ENCODE data around the gene ANKRD26.

The ANKRD26 gene

DNA sequence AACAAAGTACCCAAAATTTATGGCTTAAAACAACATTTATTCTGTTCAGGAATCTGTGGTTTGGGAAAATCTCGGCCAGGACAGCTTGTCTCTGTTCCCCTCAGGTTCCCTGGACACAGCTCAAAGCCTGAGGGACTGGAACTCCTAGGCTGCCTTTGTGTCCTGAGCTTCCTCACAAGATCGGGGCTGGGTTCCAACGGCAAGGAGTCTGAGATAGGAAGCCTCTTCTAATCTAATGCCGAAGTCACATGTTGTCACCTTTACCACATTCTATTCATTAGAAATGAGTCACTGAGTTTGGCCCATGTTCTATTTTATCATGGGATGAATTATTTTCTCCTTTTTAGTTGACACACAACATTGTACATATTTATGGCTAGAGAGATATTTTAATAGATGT lies 80.5 kb downstream of the ANKRD26 start:
- DNase-seq = no peak

- DNase-seq = no peak
Measured at GRCh38 chr10:26997610-26998009, 102.7 kb downstream of the ANKRD26 start.

DNA sequence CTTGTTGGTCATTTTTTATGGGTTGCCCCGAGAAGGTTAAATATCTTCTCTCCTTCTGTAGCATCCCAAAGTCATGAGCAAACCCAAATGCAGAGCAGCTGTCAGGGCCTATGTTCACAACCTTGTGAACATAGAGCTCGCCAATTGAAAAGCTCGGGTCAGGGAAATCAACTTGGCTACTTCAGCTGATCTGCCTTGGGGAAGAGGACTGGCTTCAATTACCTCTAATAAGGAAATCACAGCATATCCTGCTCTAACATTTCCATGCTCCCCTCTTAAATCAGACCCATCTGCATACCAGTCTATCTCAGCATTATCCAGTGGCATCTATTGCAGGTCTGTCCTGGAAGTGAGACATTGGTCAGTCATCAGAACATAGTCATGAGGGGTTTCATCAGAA lies 105.6 kb downstream of the ANKRD26 start:
- DNase-seq = no peak

- DNase-seq = no peak
Measured at GRCh38 chr10:26987851-26988250, 112.4 kb downstream of the ANKRD26 start.

- DNase-seq = no peak
Measured at GRCh38 chr10:26983156-26983555, 117.1 kb downstream of the ANKRD26 start.

DNA sequence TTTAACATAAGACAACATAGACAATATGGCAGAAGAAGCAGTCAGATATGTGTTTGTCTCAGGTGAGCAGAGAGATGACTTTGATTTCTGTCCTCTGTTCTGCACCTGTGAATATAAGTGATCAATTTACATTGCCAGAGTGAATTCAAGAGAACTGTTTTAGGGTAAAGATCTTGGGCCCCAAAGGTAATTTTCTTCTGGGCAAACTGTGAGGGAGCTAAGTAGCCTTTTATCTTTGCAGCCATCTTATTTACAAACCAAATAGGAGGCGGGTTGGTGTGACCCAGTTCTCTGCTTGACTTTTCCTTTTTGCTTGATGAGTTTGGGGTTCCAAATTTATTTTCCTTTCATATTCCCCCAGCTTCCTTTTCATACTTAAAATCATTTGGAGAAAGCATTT lies 118.2 kb downstream of the ANKRD26 start:
- DNase-seq = no peak

DNA sequence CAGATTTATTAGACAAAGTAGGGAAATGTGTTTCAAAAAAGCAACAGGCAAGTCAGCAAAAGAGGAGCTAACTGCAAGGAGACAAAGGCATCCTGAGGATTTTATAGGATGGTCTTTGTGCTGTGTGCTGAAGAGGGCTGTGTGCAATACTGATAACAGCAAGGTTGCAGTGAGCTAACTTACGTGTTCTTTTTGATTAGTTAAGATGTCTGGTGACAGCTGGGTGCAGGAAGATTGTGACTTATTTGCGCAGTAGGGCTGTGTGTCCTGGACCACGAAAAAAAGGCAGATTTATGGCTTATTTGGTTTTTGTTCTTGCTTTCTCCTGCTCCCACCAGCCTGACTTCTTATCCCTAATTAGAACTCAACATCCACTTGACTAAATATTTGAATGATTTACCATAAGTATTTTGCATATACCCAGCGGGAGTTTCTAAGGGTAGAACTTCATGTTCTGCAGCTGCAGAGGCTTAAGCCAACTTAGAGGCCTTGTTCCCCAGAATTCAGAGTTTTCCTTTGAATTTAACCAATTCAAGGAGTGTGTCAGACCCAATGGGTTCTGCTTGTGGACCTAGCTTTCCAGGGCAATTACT lies 119.0 kb downstream of the ANKRD26 start:
- DNase-seq = no peak

DNA sequence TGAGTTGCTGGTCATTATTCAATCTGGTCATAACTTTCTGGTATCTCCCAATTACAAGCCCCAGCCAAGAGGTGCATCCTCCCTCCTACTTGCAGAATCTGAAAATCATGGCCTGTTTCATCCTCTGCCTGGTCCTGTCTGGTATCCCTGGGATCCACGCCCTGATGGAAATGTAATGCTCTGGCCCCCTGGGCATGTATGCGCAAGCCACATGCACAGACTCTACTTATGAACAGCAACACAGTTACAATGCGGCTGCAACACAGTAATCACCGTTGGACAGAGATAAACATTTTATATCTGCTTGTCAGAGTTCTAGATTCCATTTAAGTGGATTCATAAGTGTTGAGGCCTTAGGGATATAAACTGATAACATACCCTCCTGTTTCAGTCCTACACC lies 121.8 kb downstream of the ANKRD26 start:
- DNase-seq = no peak

DNA sequence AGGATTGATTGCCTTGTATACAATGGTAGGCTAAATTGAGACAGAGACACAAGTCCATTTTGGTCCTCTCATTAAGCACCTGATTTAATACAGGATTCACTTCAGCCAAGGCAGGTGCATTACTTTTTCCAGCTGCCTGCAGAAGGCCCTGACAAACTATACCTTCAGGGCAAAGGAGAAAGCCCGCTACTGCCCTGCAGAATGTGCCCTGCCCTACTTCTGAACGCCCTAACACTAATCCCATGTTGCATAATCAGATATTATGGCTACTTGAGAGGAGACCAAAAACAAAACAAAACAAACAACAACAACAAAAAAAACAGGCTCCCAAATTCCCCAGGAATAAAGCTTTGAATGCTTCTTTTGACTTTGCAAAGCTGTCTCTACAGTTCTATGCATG lies 122.7 kb downstream of the ANKRD26 start:
- no peak for DNase-seq

- no peak for DNase-seq
Measured at GRCh38 chr10:26970667-26971066, 129.6 kb downstream of the ANKRD26 start.

GRCh38 chr10:26969145-26969926 lies 131.0 kb downstream of the ANKRD26 start:
- no peak for DNase-seq

GRCh38 chr10:26962835-26963234 lies 137.5 kb downstream of the ANKRD26 start:
- no peak for DNase-seq

DNA sequence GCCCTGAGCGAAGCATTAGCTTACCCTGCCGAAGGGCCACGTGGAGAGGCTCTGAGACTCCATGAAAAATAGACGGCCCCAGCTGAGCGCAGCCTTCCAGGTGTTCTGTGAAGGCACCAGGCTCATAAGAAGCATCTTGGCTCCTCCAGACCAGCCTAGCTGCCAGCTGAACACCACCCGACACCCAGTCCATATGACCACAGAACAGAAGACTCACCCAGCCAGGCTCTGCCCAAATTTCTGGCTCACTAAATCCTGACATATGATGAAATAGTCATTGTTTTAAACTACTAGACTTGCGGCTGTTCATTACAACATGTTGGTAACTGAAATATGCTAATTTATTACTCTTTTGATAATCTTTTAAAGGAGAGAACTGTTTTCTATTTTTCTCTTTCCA lies 140.0 kb downstream of the ANKRD26 start:
- no peak for DNase-seq

GRCh38 chr10:26959841-26960240 lies 140.5 kb downstream of the ANKRD26 start:
- DNase-seq = no peak
